GM12891 (cell line): ENCODE measurements around the gene CD164.

Experiments used
- DNase-seq: peaks from one replicate; pipeline ENCODE4 v3.0.0; 2011; ENCODE audit warnings: low spot score; ENCODE audit not compliant: insufficient read length
- FAIRE-seq: peaks from 2 replicates; lab custom pipeline; 2011; peaks lifted over from hg19 to GRCh38; lab: Jason Lieb, UNC
- PAX5 ChIP-seq: IDR thresholded peaks from 2 replicates; pipeline ENCODE4 v1.6.1; 2011; ENCODE audit warnings: low read length, moderate library complexity, mild to moderate bottlenecking; ENCODE audit not compliant: insufficient read depth, severe bottlenecking
- POLR2A ChIP-seq: IDR thresholded peaks from 2 replicates; pipeline ENCODE4 v1.6.1; 2011; ENCODE audit warnings: low read depth, low read length, control low read depth
- POLR2AphosphoS5 ChIP-seq: IDR thresholded peaks from 2 replicates; pipeline ENCODE4 v1.6.1; 2011; ENCODE audit warnings: low read depth, low read length, control low read depth
- POU2F2 ChIP-seq: IDR thresholded peaks from 2 replicates; pipeline ENCODE4 v1.6.1; 2011; ENCODE audit warnings: low read depth, mild to moderate bottlenecking, control low read depth, low read length, moderate library complexity
- SPI1 ChIP-seq: IDR thresholded peaks from 2 replicates; pipeline ENCODE4 v1.6.1; 2011; ENCODE audit warnings: low read depth, low read length, control low read depth
- TAF1 ChIP-seq: IDR thresholded peaks from 2 replicates; pipeline ENCODE4 v1.6.1; 2011; ENCODE audit warnings: low read depth, low read length, control low read depth

The CD164 gene

GRCh38 chr6:109362102-109362884, 20.0 kb downstream of the CD164 start:
- no peak; the same call in 1 of the 2 replicates for TF ChIP-seq POLR2AphosphoS5
- no peak for TF ChIP-seq PAX5
- TF ChIP-seq SPI1: no peak
- TF ChIP-seq POU2F2: no peak
- TF ChIP-seq POLR2A: no peak; the same call in 1 of the 2 replicates
- no peak for TF ChIP-seq TAF1
- no peak for FAIRE-seq
- DNase-seq: no peak

GRCh38 chr6:109360791-109361190, 21.5 kb downstream of the CD164 start:
- no peak for DNase-seq
- TF ChIP-seq TAF1 (no peak), POLR2AphosphoS5 (no peak), SPI1 (no peak), POU2F2 (no peak), PAX5 (no peak), POLR2A (no peak)
- FAIRE-seq: peak; percentile 9

GRCh38 chr6:109360281-109360680, 22.0 kb downstream of the CD164 start:
- no peak for DNase-seq
- FAIRE-seq: peak; percentile 9
- no peak for TF ChIP-seq TAF1
- no peak for TF ChIP-seq POLR2AphosphoS5
- TF ChIP-seq POU2F2: no peak
- TF ChIP-seq POLR2A: no peak
- TF ChIP-seq PAX5: no peak
- TF ChIP-seq SPI1: no peak

DNA sequence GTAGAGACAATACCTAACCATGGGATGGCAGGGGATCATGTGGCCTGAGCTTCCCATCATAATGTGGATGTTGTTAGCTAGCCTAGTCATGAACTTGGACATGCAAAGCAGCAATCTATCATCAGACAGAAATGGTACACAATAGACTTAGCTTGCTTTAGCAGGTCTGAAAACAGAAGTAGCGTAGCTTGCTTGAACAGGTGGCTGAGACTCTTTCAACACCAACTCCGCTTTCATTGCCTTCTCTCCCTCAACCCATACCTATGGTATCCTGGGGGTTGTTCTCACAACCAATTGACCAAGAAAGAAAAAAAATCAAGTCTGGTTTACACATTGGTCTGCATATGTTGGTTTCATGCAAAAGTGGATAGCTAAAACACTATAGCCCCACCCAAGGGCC, 23.0 kb downstream of the CD164 start:
- DNase-seq: no peak
- FAIRE-seq: peak; percentile 69
- TF ChIP-seq POLR2A: no peak
- TF ChIP-seq TAF1: no peak
- no peak for TF ChIP-seq POLR2AphosphoS5
- no peak for TF ChIP-seq PAX5
- no peak for TF ChIP-seq SPI1

DNA sequence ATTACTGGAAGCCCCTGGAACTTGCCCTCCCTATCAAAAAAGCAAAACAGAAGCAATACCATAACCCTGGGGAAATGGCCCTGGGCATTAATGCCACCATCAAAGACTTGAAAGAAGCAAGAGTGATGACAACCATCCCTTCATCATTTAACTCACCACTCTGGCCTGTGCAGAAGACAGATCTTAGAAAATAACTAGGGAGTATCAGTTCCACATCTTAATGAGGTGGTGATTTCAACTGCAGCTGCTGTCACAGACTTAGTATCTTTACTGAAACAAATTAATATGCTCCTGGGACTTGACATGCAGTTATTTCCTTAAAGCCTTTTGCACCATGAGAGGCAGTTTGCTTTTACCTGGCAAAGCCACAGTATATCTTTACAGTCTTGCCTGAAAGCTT, 24.1 kb downstream of the CD164 start:
- FAIRE-seq: no peak
- DNase-seq: no peak
- TF ChIP-seq TAF1: no peak
- 0 out of 2 replicates have a peak, but pooled peaks have one; percentile 24 for TF ChIP-seq SPI1

- FAIRE-seq (no peak), DNase-seq (no peak)
- TF ChIP-seq SPI1 (no peak), POLR2A (no peak), POLR2AphosphoS5 (no peak), PAX5 (no peak), TAF1 (no peak), POU2F2 (no peak)
Measured at GRCh38 chr6:109356237-109356636, 26.0 kb downstream of the CD164 start.

DNA sequence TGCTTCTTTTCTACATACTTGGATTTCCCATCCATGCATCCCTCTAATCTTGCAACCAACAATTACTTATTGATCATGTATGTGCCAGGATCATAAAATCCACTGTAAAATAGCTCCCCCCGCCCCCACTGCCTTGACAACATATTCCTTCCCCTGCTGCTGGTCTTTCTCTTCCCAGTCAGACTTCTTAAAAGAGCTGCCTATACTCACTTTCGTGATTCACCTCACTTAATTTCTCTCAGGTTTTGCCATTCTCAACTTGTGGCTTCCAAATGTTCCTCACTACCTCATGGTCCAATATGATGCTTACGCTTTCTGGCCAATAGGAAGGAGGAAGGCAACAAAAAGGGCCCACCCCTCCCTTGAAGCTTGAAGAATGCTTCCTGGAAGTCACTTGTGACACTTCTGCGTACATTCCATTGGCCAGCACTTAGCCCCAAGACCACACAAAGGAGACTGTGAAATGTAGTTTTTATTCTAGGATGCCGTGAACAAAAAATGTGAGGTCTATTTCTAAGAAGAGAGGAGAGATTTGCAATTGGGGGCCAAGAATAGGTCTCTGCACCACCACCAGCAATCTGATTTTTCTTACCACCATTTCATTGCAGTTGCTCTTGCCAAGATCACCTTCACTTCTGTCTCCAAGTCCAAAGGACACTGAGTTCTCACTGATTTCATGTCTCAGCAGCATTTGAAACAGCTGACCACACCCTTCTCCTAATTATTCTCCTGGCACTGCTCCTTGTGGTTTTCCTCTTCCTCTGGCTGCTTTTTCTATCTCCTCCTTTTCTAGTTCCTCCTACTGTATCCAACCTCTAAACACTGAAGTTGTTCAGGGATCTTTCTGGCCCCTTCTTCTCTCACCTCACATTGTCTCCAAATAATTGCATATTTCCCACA, 30.8 kb downstream of the CD164 start:
- TF ChIP-seq SPI1 (no peak), POLR2AphosphoS5 (no peak), POU2F2 (no peak), TAF1 (no peak), POLR2A (no peak), PAX5 (no peak)
- FAIRE-seq (no peak), DNase-seq (no peak)

DNA sequence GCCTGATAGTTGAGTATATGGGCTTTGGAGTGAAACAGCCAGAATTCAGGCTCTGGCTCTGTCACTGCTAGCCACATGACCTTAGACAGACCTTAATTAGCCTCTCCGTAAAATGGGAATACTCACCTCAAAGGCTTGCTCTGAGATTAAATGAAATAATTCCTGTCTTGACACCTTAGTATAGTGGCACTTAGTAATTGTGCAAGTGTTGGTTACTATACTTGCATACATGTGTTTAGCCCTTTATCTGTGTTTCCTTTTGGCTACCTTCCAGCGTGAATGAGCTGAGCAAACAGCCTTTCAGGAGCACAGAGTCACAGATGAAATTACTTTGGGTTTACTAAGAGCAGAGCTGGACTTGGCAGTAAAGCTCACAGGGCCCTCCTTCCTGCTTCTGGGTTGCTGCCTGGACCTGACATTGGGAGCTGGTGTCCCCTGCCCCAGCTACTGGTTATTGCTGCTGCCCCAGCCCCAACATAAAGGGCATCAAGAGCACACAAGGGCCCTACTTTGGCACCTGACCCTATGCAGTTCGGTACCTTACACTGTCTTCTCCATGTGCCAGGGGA, 32.8 kb downstream of the CD164 start:
- FAIRE-seq: no peak
- no peak for DNase-seq
- TF ChIP-seq SPI1 (no peak), POU2F2 (no peak), POLR2AphosphoS5 (no peak), TAF1 (no peak), POLR2A (no peak), PAX5 (no peak)

GRCh38 chr6:109348226-109348625, 34.0 kb downstream of the CD164 start:
- FAIRE-seq (no peak), DNase-seq (no peak)
- no peak for TF ChIP-seq POLR2A
- TF ChIP-seq POU2F2: no peak
- TF ChIP-seq POLR2AphosphoS5: no peak
- TF ChIP-seq TAF1: no peak
- no peak for TF ChIP-seq PAX5
